IPS-20b (cell line): Measurements from ENCODE around the gene PIP5K1B.

Experiments used
- H3K27ac ChIP-seq: one replicate; pipeline ENCODE4 v1.5.1; 2013; ENCODE audit warnings: low read length
- H3K27me3 ChIP-seq: 2 replicates; pipeline ENCODE4 v1.6.1; 2013; ENCODE audit warnings: mild to moderate bottlenecking, low read length, inconsistent platforms; ENCODE audit not compliant: insufficient read depth
- H3K36me3 ChIP-seq: 2 replicates; pipeline ENCODE4 v1.6.1; 2013; ENCODE audit warnings: low read depth, mild to moderate bottlenecking, inconsistent platforms, low read length, moderate library complexity; ENCODE audit not compliant: insufficient read depth
- H3K4me1 ChIP-seq: 2 replicates; pipeline ENCODE4 v1.6.1; 2013; ENCODE audit warnings: mild to moderate bottlenecking, control low read depth, inconsistent platforms, low read length, moderate library complexity; ENCODE audit not compliant: insufficient read depth
- H3K4me3 ChIP-seq: 2 replicates; pipeline ENCODE4 v1.5.1; 2013; ENCODE audit warnings: mild to moderate bottlenecking, low read length, inconsistent platforms
- H3K9ac ChIP-seq: 2 replicates; pipeline ENCODE4 v1.6.1; 2013; ENCODE audit warnings: low read depth, mild to moderate bottlenecking, inconsistent platforms, low read length, moderate library complexity
- H3K9me3 ChIP-seq: 2 replicates; pipeline ENCODE4 v1.6.1; 2013; ENCODE audit warnings: mild to moderate bottlenecking, low read depth, low read length, inconsistent platforms; ENCODE audit not compliant: insufficient read depth

PIP5K1B gene

DNA sequence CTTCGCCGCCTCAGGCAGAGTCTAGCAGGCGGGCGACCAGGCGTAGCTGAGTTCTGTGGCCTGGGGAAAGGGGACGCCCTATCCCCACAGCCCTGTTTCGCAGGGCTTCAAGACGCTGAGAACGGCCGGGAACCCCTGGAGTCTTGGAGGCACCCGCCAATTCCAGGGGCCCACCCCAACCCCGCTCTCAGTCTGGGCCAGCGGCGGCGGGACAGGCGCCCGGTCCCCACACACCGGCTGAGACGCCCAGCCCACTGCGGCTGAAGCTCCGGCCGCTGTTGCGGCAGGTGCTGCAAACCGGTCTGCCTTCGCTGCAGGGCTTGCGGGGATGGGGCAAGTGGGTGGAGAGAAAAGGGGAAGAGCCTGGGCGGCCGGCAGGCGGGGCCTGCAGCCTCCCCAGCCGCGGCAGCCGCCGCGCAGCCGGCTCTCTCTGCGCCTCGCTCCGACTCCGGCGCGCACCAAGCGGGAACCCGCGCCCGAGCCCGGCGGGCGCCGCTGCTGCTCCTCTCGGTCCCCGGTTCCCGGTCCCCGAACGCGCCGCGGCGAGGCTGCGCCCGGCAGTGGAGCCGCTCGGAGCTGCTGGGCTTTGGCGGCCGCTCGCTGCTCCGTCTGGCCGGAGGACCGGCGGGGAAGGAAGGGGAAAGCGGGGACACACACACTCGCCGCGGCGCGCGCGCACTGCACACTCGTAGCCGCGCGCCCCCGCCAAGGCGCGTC, at the start of gene PIP5K1B:
Gene PIP5K1B (plus strand): TSS at position 427 of the 717 bp plus-strand sequence. CDS start 117,375 bp downstream, outside the sequence.
- Histone ChIP-seq H3K4me3 (peak within 1 kb of the TSS; percentile 86), H3K9ac (peak within 1 kb of the TSS; percentile 75; the same call in 1 of the 2 replicates), H3K36me3 (no peaks in the 10 kb centered on the region), H3K27ac (no peak within 1 kb of the TSS), H3K27me3 (peaks cover 56% of the 10 kb centered on the region), H3K4me1 (peaks cover 15% of the 10 kb centered on the region), H3K9me3 (no peaks in the 10 kb centered on the region)

DNA sequence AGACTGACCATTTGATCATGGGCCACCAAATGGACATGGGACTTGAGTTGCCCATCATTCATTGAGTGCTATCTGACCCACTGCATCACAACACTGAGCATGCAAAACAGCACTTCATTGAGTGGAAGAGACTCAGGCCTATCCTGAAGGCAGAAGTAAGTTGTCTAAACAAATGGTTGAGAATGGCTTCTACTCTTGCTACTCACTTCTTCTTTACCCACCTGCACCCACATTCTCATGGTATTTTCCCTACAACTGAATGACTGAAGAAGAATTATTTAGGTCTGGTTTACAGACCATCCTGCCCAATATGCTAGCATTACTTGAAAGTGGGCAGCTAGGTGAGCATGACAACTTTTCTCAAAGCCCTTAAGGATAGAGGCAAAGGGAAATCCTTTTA, 41.0 kb upstream of the PIP5K1B start:
- H3K27ac ChIP-seq, result no peak overlapping the region
- H3K9ac ChIP-seq, result no peak overlapping the region
- H3K4me3 ChIP-seq, result no peak overlapping the region
- H3K36me3 ChIP-seq, result no peaks in the 10 kb centered on the region
- no peaks in the 10 kb centered on the region for H3K9me3 ChIP-seq
- H3K4me1 ChIP-seq, result peaks cover 18% of the 10 kb centered on the region
- no peaks in the 10 kb centered on the region for H3K27me3 ChIP-seq

DNA sequence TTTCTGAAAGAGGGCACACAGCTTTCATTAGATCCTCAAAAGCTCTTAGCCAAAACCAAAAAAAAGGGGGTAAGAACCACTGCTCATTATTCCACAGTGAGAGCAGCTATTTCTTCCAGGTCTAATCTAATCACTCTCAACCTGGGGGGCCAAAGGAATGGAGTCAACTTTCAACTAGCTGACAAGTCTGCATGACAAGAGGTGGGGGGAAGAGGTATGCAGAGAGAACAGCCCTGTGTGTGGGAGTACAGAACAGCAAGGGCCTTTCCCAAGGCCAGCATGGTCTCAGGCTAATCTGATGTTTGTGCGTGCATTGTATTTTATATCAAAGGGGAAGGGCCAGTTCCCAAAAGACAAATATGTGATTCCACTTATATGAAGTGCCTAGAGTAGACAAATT, 36.9 kb upstream of the PIP5K1B start:
- Histone ChIP-seq H3K27me3 (no peaks in the 10 kb centered on the region), H3K9me3 (no peaks in the 10 kb centered on the region), H3K4me1 (peaks cover 33% of the 10 kb centered on the region), H3K9ac (no peak overlapping the region; the same call in 1 of the 2 replicates), H3K27ac (no peak overlapping the region), H3K36me3 (no peaks in the 10 kb centered on the region), H3K4me3 (peak overlapping the region; percentile 30; the same call in 1 of the 2 replicates)

GRCh38 chr9:68669218-68669617, 35.8 kb upstream of the PIP5K1B start:
- Histone ChIP-seq H3K9ac (no peak overlapping the region), H3K9me3 (no peaks in the 10 kb centered on the region), H3K27me3 (no peaks in the 10 kb centered on the region), H3K27ac (no peak overlapping the region), H3K4me1 (peaks cover 33% of the 10 kb centered on the region), H3K36me3 (no peaks in the 10 kb centered on the region), H3K4me3 (no peak overlapping the region)

DNA sequence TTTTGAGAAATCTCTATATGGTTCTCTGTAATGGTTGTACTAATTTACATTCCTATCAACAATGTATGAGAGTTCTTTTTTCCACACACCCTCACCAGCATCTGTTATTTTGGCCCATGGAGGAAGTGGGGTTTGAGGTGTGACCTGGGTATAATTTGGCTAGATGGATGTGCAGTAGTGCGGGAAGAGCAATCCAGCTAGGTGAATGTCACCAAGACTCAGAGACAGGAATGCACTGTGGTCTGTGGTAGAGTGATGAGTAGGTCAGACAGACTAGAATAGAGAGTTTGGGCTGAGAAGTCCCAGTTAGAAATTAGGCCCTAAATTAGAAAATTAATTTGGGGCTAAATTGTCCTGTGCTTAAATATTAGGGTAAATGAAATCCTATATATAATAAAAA, 32.8 kb upstream of the PIP5K1B start:
- Histone ChIP-seq H3K4me3 (no peak overlapping the region), H3K9ac (no peak overlapping the region), H3K27me3 (no peaks in the 10 kb centered on the region)

DNA sequence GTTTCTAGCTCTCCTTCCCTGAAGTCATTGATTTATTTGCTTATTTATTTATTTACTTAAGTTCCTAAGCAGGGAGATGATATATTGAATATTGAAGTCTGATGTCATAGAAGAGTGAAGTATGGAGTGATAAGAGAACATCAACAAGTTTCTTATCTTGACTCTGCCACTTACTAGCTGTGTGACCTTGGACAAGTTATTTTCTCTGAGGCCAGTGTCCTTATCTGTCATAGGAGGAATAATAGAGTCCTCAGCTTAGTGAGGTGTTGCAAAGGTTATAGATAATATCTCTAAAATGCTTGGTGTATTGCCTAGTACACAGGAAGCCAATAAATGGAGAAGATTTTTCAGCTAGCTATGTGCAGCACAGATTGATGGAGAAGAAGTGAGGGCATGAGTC, 32.4 kb upstream of the PIP5K1B start:
- Histone ChIP-seq H3K27me3 (no peaks in the 10 kb centered on the region), H3K4me1 (peaks cover 29% of the 10 kb centered on the region), H3K27ac (no peak overlapping the region), H3K4me3 (no peak overlapping the region), H3K36me3 (no peaks in the 10 kb centered on the region), H3K9ac (no peak overlapping the region), H3K9me3 (no peaks in the 10 kb centered on the region)

More for the DNA sequence above, 32.8 kb upstream of the PIP5K1B start:
- no peaks in the 10 kb centered on the region for H3K9me3 ChIP-seq
- no peaks in the 10 kb centered on the region for H3K36me3 ChIP-seq
- peaks cover 33% of the 10 kb centered on the region for H3K4me1 ChIP-seq
- H3K27ac ChIP-seq, result no peak overlapping the region

GRCh38 chr9:68678430-68678829, 26.6 kb upstream of the PIP5K1B start:
- H3K4me3 ChIP-seq, result no peak overlapping the region
- H3K4me1 ChIP-seq, result no peaks in the 10 kb centered on the region; the same call in 1 of the 2 replicates
- H3K9ac ChIP-seq, result no peak overlapping the region
- no peaks in the 10 kb centered on the region for H3K27me3 ChIP-seq
- H3K36me3 ChIP-seq, result no peaks in the 10 kb centered on the region
- no peaks in the 10 kb centered on the region for H3K9me3 ChIP-seq
- H3K27ac ChIP-seq, result no peak overlapping the region

GRCh38 chr9:68683433-68683832, 21.6 kb upstream of the PIP5K1B start:
- Histone ChIP-seq H3K4me3 (no peak overlapping the region), H3K36me3 (no peaks in the 10 kb centered on the region), H3K9me3 (no peaks in the 10 kb centered on the region), H3K9ac (no peak overlapping the region), H3K27ac (no peak overlapping the region), H3K27me3 (no peaks in the 10 kb centered on the region), H3K4me1 (no peaks in the 10 kb centered on the region)

GRCh38 chr9:68685213-68685612, 19.8 kb upstream of the PIP5K1B start:
- no peak overlapping the region for H3K4me3 ChIP-seq
- H3K27ac ChIP-seq, result no peak overlapping the region
- no peak overlapping the region for H3K9ac ChIP-seq
- no peaks in the 10 kb centered on the region for H3K9me3 ChIP-seq
- no peaks in the 10 kb centered on the region; the same call in 1 of the 2 replicates for H3K4me1 ChIP-seq
- H3K27me3 ChIP-seq, result no peaks in the 10 kb centered on the region
- no peaks in the 10 kb centered on the region for H3K36me3 ChIP-seq

DNA sequence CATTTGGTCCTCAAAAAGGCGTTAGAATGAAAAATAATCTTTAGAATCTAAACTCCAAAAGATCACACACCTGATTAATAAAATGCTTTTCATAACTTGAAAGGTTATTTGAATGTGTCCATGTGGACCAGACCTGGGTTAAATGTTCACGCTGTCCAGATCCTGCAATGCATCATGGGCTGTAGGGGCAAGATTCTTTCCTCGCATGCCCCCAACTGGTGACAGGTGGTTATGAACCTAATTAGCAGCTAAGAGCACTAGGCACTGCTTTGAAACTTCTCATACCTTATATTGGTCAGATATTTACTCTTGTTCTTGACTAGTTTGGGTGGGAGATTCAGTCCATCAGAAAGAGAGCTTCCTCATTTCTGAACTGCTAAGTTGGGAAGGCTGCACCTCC, 19.3 kb upstream of the PIP5K1B start:
- H3K27ac ChIP-seq, result no peak overlapping the region

DNA sequence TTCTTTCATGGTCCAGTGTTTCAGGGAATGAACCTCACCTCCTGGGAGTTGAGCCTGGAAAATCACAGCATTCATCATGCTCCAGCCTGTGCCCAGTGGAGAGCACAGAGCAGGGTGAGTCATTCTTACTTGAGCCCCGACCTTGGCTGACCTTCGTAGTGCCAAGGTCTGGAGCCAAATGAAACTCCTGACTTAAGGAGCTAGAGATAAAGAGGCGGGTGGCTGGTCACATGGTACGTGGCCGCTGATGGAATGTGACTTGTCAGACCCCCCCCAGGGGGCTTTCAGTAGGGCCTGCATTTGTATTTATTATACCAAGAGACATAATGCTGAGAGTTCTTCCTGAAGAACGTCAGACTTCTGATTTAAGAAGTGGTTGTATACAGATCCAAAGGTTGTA, 15.0 kb upstream of the PIP5K1B start:
- H3K4me3 ChIP-seq, result no peak overlapping the region
- H3K36me3 ChIP-seq, result no peaks in the 10 kb centered on the region

More for the DNA sequence above, 19.3 kb upstream of the PIP5K1B start:
- Histone ChIP-seq H3K4me1 (no peaks in the 10 kb centered on the region; the same call in 1 of the 2 replicates), H3K27me3 (no peaks in the 10 kb centered on the region), H3K9ac (no peak overlapping the region), H3K4me3 (no peak overlapping the region), H3K9me3 (no peaks in the 10 kb centered on the region), H3K36me3 (no peaks in the 10 kb centered on the region)

GRCh38 chr9:68692519-68692918, 12.5 kb upstream of the PIP5K1B start:
- H3K4me3 ChIP-seq, result no peak overlapping the region
- no peaks in the 10 kb centered on the region; the same call in 1 of the 2 replicates for H3K4me1 ChIP-seq
- no peaks in the 10 kb centered on the region for H3K36me3 ChIP-seq
- no peaks in the 10 kb centered on the region for H3K9me3 ChIP-seq
- H3K27ac ChIP-seq, result no peak overlapping the region
- no peaks in the 10 kb centered on the region for H3K27me3 ChIP-seq
- H3K9ac ChIP-seq, result no peak overlapping the region

More for the DNA sequence above, 15.0 kb upstream of the PIP5K1B start:
- Histone ChIP-seq H3K9ac (no peak overlapping the region), H3K27me3 (no peaks in the 10 kb centered on the region), H3K27ac (no peak overlapping the region), H3K4me1 (no peaks in the 10 kb centered on the region; the same call in 1 of the 2 replicates), H3K9me3 (no peaks in the 10 kb centered on the region)
